Measurements from ENCODE around the gene BCL2L11.
A peak's percentile ranks its signal among the peaks of the same experiment; 100 is the strongest.
"Not testable (repeated sequence)": the region's sequence is repeated elsewhere in the genome, so short reads cannot be mapped to it uniquely, and the experiment has no call there.

The BCL2L11 gene

DNA sequence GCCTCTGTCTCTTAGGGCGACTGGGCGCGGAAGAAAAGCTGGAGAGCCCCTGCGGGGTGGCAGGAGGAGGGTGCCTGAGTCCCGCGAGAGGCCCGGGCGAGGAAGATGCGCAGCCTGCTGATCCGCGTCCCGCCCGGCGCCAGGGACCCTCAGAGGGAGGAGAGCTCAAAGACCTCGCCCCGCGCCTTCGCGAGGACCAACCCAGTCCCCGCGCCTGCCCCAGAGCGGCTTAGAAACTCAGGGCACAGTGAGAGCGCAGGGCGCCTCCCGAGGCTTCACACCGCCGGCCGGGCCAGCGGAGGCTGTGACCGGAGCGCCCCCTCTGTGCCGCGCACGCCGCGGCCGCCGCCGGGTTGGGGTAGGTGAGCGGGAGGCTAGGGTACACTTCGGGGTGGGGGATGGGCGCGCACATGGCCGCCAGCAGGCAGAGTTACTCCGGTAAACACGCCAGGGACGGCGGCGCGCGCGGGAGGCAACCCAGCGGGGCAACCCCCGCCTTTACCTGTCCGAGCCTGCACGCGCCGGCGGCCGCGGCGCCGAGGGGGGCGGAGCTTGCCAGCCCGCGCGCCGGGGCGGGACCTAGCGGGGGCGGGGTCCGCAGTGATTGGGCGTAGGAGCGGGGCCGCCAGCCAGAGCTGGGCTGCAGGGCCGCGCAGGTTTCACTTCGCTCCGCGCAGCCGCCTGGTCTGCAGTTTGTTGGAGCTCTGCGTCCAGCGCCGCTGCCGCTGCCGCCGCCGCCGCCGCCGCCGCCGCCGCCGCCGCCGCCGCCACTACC is at the start of gene BCL2L11:
Gene BCL2L11, plus strand, starts transcription at position 662 of the 775 bp plus-strand sequence. CDS start 2,832 bp downstream, outside the sequence.
- DNase-seq = peak; percentile 87

GRCh38 chr2:111071600-111072171 is 49.0 kb upstream of the BCL2L11 start:
- DNase-seq = no peak

DNA sequence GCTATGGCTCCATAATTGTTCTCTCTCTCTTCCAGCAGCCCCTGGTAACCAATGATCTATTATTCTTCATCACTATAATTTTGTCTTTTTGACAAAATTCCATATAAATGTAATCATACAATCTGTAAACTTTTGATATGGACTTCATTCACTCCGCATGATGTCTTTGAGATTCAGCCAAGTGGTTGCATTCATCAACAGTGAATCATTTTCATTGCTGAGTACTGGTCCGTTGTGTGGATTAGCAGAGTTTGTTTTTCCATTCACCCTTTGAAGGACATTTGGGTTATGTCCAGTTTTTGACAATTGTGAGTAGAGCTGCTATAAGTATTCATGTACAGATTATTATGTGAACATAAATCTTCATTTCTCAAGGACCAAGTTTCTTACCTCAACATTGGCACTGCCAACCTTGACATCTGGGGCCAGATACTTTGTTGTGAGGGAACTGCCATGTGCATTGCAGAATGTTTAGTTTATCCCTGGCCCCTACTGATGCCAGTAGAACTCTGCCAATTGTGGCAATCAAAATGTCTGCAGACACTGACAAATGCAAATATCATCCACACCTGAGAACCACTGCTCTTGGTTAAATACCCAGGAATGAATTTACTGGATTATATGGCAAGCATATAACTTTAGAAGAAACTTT is 48.4 kb upstream of the BCL2L11 start:
- DNase-seq = no peak

DNA sequence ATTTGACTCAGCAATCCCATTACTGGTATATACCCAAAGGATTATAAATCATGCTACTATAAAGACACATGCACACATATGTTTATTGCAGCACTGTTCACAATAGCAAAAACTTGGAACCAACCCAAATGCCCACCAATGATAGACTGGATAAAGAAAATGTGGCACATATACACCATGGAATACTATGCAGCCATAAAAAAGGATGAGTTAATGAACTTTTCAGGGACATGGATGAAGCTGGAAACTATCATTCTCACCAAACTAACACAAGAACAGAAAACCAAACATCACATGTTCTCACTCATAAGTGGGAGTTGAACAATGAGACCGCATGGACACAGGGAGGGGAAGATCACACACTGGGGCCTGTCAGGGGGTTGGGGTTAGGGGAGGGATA is 38.1 kb upstream of the BCL2L11 start:
- not testable (repeated sequence) for DNase-seq

DNA sequence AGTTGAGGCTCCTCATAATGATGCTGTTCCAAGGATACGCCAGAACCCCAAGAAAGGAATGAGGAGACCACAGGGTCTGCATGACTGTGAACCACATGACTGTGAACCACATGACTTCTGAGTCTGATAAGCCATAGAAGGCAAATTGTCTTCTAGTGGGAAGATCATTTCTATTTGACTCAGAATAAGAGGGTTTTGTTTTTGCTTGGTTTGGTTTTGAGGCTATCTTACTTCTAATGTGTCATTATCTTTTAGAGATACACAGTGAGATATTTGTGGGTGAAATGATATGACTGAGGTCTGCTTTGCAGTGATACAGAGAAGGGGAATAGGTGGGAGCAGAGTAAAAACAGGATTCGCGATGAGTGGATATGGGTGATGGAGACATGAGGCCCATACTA is 28.9 kb upstream of the BCL2L11 start:
- DNase-seq = peak; percentile 85

DNA sequence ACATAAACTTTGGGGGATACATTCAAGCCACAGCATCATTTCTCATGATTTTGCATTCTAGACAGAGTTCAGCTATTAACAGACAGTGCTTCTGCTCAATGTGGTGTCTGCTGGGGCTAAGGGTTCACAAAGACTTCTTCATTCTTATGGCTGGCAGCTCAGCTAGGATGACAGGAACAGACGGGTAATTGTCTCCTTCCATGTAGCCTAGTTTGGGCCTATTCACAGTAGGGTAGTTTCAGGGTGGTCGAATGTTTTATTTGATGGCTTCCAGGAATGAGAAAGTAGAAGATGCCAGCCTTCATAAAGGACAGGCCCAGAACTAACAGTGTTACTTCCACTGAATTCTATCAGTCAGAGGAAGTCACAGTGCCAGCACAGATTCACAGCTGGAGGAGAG is 26.0 kb upstream of the BCL2L11 start:
- DNase-seq = no peak

DNA sequence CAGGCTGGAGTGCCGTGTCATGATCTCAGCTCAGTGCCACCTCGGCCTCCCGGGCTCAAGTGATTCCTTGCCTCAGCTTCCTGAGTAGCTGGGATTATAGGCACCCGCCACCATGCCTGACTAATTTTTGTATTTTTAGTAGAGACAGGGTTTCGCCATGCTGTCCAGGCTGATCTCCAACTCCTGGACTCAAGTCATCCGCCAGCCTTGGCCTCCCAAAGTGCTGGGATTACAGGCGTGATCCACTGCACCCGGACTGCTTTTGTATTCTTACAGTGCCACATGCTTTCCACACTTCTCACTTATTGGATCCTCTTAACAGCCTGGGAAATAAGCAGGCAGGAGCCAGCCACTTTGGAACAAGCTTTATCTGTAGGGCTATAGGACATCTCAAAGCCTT is 25.3 kb upstream of the BCL2L11 start:
- no peak for DNase-seq

- no peak for DNase-seq
These were observed 21.3 kb upstream of the BCL2L11 start for GRCh38 chr2:111099402-111099801.

DNA sequence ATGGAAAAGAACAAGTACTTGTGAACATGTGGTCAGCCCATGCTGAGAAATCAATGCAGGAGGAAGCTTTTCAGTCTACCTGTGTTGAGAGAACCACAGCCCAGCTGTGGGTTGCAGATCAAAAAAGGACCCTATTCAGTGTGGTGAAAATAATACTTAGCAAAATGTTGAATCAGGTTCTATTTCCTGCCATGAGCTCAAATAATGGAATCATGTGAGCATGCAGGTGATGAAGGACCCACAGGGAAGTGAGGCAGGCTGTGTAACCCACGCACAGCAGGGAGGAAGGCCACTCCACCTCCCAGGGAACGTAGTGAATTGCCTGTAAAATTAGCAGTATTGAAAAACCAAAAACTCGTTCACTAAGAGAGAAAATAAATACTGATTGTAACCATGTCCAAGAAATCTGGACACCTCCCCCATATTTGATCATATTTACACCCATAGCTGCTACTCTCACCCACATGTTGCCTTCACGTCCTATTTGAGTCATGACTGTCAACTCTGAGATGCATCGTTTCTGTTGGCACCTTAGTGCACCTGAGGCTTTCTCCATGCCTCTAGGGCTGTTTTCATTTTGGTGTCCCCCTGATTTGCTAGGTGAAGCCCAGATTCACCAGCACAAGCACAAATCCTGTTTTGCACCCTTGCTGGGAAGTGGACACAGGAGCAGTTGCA is 20.5 kb upstream of the BCL2L11 start:
- DNase-seq = peak; percentile 51

DNA sequence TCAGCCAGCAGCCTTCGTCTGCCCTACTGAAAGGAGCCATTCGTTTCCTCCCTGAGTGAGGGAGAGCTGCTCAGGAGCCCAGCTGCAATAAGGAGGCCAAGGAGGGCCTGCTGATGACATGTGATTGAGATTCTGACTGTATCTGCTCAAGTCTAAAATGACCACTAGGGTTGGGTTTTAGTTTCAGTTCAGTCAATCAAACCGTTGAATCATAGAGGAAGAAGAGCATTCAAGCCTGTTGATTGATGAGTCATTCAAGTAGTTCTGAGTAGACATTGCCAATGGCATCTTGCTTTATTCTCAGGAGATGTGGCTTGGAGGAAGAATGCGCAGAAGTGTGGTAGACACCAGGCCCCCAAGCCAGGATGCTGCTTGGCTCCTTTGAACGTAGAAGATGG is 19.9 kb upstream of the BCL2L11 start:
- DNase-seq = peak; percentile 87

DNA sequence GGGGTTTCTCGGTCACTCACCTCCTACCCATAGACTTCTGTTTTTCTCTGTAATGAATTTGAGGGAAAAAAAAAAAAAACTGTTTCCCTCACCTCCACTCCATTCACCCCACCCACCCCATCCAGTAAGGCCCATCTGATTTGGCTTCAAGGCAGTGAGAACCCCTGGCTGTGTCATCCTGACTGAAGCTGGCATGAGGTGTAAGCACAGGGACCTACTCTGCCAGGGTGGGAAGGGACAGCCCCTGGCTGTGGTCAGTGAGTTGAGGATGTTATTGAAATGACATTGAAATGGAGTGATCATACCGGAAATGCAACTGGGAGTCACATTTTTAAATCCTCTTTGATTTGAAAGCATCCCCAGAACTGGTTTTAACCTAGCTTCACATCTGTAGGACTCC is 19.1 kb upstream of the BCL2L11 start:
- DNase-seq = peak; percentile 28

- DNase-seq = no peak
These were observed 18.5 kb upstream of the BCL2L11 start for GRCh38 chr2:111102216-111102615.

GRCh38 chr2:111105926-111106325 is 14.8 kb upstream of the BCL2L11 start:
- no peak for DNase-seq

DNA sequence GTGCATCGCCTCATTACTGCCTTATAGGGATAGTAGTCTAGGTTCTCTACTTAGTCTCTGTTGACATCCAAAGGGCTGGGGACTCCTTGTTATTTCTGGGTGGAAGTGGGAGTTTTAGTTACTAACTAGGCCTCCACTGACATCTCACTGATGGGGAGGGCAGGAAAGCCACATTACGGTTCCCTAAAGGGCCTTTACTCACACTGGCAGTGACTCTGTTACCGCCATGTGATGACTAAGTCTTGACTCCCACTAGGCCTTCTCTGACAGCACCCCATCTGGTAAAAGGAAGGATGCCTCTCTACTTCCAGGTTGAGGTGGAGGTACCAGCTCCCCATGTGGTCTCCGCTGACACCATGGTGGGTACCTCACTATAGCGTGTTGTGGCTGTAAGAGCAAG is 14.0 kb upstream of the BCL2L11 start:
- DNase-seq = no peak

GRCh38 chr2:111108745-111109271 is 11.9 kb upstream of the BCL2L11 start:
- DNase-seq = no peak

GRCh38 chr2:111111101-111111755 is 9.5 kb upstream of the BCL2L11 start:
- peak; percentile 33 for DNase-seq

GRCh38 chr2:111113838-111114237 is 6.9 kb upstream of the BCL2L11 start:
- DNase-seq = no peak

DNA sequence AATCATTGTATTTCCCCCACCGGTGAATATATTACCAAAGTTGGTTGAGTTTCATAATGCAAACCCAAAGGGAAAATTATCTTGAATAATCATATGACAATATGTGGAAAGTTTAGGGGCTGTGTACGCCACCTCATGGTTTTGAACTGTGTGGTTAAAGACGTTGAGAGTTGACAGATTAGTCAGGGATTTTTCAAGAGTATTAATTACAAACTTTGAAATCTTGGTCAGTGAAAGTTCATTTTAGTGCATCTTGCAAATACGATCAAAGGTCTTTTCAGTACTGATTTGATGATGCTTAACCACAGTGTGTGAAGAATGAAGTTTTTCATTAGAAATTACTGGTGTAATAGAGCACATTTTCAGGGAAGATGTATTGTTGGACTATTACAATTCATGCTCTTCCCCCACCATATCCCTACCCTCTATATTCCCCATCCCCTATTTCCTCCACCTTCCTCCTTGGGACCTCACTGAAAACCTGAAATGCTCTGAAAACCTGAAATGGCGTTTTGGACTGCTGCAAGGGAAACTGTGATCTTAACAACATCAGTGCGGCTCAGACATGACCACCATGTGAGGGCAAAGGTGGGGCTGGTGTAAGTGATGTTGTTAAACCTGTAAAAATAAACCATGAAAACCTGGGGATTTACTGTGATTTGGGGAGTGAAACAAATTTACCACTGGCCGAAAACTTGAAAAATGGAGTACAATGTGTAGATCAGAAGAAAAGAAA is 4.5 kb upstream of the BCL2L11 start:
- peak; percentile 81 for DNase-seq

GRCh38 chr2:111116843-111117597 is 3.7 kb upstream of the BCL2L11 start:
- peak; percentile 75 for DNase-seq

- no peak for DNase-seq
These were observed 2.9 kb upstream of the BCL2L11 start for GRCh38 chr2:111117598-111118480.

Data from activated CD4-positive, alpha-beta T cell treated with anti-CD3 and anti-CD28 coated beads, Interleukin-2, amount 50 U/mL, for 16 hours (primary cell).